Stimulated activated CD4-positive, alpha-beta T cell treated with anti-CD3 and anti-CD28 coated beads, Interleukin-4, amount 100 ng/mL, for 1 hour (primary cell): ENCODE results near the gene SH3PXD2B.

Experiments
- DNase-seq: peaks from one replicate; pipeline ENCODE4 v3.0.0-alpha.2; 2020

Gene SH3PXD2B

GRCh38 chr5:172436078-172436878, 18.0 kb downstream of the SH3PXD2B start:
- no peak for DNase-seq

DNA sequence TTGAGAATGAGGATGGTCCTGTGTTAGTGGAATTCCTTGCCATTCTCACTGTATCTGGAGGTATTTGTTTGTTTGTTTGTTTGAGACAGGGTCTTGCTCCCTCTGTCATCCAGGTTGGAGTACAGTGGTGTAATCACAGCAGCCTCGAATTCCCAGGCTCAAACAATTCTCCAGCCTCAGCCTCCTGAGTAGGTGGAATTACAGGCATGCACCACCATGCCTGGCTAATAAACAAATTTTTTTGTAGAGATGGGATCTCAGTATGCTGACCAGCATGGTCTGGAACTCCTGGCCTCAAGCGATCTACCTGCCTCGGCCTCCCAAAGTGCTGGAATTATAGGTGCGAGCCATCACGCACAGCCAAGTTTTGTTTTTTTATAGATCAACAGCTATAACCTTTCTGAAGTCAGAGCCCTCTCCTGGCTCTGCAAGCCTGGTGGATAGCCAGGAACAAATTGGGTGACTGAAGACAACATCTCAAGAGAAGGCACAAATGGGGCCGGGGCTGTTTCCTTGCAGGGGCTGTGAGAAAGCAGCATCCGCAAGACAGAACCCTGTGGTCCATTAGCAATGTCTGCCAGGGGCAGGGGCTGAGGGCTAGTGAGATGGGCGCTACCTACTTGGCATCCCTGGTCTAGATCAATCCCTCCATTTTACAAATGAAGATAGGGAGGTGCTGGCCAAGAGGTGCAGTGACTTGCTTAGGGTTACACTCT, 18.8 kb downstream of the SH3PXD2B start:
- no peak for DNase-seq

DNA sequence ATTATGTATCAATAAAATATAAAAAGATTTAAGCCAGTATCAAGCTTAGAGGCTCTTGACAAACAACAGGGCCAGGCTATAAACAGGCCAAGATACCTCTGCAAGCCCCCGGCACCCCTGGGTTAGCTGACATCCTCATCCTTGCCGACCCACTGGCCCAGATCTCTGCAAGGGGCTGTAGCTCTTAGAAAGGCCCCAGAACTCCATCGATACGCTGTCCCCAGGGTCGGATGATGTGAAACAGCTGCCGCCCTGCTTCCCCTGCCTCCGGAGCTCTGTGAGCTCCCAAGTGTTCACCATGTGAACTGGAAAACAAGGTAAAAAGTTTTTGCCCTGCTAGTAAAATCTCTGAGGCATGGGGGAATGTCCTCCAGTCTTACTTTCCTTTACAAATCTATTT, 20.1 kb downstream of the SH3PXD2B start:
- no peak for DNase-seq

DNA sequence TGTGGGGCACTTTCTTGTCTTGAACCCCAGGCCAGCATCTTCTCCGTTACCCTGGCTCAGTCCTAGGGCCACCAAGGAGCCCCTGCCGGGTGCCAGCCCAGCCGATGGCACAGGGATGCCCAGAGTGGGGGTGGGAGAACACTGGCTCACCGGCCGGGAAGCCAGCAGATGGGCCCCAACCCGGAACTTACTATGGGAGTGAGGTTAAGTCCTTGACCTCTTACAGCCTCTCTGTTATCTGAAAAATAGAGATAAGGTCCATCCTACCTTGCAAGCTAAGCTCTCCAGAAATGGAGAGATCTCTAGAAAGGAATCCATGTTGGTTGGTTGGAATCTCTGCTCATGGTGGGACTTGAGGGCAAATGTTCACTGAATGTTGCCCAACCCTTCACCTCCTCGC, 20.8 kb downstream of the SH3PXD2B start:
- no peak for DNase-seq

- DNase-seq = no peak
These were observed 21.3 kb downstream of the SH3PXD2B start for GRCh38 chr5:172433071-172433470.

GRCh38 chr5:172430354-172430753, 24.0 kb downstream of the SH3PXD2B start:
- DNase-seq = no peak

GRCh38 chr5:172429201-172429940, 25.0 kb downstream of the SH3PXD2B start:
- DNase-seq = no peak

DNA sequence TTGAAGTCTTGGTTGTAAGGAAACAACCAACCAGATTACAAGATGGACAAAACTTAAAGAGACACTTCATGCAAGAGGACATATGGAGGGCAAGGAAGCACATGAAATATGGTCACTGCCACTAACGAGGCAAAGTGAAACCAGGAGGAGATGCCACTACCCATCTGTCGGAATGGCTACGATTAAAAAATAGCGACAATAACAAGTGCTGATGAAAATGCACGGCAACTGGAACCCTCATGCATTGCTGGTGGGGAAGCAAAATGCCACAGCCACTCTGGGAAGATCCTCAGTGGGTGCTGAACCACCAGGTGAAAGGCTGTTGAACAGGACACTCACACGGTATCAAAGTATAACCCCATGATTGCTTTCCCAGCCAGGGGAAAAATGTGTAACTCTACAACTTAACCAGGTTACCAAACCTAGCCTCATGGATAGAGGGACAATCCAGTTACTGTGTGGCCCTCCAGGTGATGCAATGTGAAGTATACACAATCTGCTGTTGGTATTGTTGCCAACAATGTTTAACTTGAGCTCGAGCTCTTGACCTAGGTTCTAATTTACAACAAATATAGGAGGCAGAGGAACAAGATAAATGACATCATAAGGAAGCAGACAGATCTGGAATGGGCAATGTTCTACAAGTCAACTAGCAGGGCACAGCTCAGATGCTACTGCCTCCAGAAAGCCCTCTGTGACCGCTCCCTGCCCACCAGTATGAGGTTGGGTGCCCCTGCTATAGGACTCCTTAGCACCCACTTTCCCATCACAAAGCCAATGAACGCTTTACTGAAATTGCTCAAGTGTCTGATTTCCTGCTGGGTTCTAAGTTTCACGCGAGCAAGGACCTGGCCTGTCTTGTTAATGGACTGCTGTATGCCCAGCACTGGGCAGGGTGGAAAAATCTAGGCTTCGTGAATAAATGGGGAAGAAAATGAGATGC, 25.8 kb downstream of the SH3PXD2B start:
- no peak for DNase-seq

GRCh38 chr5:172427202-172427601, 27.1 kb downstream of the SH3PXD2B start:
- no peak for DNase-seq

DNA sequence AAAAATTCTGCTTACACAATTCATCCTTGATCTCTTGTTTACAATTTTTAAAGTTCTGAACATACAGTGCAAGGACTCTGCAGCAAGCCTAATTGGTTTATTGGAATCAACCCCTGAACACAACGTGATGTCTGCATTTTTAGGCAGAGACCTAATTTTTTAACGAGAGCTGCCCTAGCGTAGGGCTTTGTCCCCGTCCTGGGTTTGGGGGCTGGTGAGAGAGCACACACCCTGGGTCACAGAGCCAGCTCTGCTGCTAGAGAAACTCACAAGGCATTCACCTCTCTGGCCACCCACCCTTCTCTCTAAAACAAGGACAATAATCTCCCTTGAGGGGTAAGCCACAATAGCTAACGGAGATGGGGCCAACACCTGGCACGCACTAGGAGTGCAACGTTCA, 28.2 kb downstream of the SH3PXD2B start:
- no peak for DNase-seq

- DNase-seq = no peak
These were observed 28.9 kb downstream of the SH3PXD2B start for GRCh38 chr5:172425402-172425801.

DNA sequence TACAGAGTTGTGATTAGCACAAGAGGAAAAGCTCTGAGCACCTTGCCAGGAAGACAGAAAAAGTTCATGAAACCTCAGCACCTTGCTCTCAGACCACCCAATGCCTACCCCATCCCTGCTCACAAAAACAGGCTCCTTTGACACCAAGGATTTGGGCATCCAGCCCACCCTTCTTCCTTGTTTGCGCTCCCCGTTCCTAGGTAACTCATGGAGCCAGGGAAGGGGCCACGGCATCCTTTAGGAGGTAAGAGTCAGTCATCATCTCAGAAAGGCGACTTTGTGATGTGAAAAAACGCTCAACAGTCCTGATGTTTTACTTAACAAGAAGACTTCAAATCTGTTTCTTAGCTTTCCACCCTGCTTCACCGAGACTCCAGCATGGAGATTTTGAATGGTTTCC, 29.5 kb downstream of the SH3PXD2B start:
- no peak for DNase-seq

DNA sequence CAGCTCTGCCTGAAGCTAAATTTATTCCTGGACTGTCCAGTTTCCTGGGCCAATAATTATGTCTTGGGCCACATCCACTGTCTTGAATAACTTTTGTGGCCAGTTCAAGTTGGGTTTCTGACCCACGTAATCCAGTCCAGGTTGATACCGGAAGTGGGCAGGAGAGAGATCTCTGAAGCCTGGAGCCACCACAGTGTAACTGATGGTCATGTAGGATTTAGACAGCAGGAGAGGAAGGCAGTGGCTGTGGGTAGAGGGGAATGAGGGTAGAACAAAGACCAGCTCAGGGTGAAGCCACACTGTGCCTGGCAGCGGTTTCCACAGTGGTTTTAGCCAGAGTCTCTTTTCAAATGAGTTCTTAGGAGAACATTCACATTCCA, 30.2 kb downstream of the SH3PXD2B start:
- no peak for DNase-seq

GRCh38 chr5:172423379-172424110, 30.8 kb downstream of the SH3PXD2B start:
- DNase-seq = no peak

GRCh38 chr5:172422255-172422654, 32.1 kb downstream of the SH3PXD2B start:
- no peak for DNase-seq

DNA sequence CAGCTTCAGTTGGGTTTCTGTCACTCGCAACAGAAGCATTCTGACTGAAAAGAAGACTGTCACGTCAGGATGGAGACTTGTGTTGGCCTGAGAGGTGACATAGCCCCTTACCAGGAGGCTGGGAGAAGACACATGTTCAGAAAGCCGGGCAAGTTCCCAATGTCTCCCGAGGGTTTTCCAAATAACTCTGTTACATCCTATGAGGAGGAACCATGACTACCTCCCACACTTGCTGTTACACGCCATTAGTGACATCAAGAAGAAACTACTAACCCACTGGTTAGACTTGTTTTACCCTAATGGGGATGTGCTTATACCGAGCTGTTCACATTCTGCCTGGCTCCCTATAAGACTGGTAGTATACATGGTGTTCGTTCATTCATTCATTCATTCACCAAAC, 33.3 kb downstream of the SH3PXD2B start:
- DNase-seq = no peak

- no peak for DNase-seq
These were observed 33.9 kb downstream of the SH3PXD2B start for GRCh38 chr5:172420235-172420939.

DNA sequence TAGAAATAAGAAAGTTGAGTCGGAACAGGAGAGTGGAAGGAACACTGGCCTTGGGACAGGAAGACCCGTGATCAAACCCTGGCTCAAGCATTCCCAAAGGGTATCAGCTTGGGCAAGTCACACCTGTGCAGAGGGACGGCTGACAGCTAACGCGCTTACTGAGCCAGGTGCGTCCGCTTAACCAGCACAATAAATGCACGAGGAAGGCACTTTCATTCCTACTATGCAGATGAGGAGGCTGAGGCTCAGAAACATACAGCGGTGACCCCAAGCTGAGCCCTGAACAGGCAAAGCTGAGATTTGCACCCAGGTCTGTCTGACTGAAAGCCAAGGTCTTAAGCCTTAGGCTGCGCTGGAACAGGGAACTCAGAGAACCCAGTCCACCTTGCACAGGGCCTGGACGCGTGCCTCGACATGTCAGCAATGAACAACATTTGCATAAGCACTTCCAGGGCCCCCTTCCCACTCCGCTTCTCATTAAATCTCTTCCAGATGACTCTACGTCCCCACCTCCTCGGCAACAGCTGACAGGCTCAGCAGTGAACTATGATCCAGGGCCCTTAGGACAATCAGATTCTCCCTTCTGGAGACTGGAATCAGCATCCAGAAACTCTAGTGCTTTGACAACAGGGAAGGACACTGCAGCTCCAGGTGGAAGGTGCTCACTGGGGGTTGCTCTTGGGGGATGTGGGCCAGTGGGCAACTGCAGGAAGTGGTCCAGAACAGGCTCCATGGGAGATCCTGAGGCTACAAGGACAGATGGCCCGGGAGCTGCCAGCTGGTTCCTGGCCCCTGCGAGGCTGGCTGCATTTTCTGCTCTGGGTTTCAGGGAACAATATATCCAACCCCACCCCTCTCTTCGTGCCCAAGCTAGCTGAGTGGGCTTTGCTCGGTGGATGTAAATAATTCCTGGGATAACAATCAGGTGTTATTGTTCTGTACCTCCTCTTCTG, 35.2 kb downstream of the SH3PXD2B start:
- DNase-seq = no peak

DNA sequence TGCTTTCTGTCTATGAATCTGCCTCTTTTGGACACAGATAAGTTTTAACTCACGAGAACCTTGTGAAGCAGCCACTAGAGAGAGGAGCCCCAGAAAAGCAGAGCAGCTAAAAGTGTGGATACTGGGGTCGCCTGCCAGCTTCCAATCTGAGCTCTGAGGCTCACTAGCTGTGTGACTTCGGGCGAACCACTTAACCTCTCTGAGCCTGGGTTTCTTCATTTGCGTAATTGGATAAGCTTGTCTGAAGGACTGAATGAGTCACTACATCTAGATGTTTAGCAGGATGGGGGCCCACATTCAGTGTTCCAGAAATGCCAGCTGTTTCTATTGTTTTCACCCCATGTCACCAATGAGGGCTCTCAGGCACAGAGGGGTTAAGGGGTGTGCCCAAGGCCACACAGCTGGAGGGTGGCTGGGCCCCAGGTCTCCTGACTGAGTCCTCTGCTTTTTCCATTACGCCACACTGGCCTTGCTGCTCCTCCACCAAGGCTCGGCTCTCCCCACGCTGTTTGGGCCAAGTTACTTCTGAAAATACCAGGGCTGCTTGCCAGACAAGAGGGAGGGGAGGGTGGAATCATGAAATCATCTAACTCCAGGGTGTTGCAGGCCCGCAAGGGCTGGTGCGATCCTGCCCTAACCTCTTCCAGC, 36.2 kb downstream of the SH3PXD2B start:
- no peak for DNase-seq
